Stomach (tissue), 9 donors: ENCODE results near the gene ILK. TPM values are rescaled to one million over a fixed set of nuclear protein-coding genes. Genes with fewer than 3 reads are reported as not detected.
A peak's percentile ranks its signal among the peaks of the same experiment; 100 is the strongest.

Experiments
- DNase-seq, 2 donors: peaks; one replicate each; pipeline versions ENCODE4 v3.0.0 to v3.0.0-alpha.2; 2013 to 2019
- H3K27ac ChIP-seq, 5 donors: fragments of 200-600 bp in 4 of 5; sonication (generic) in 4 of 5; one replicate each; pipeline ENCODE4 v1.5.1; 2013 to 2019; ENCODE audit warnings: mild to moderate bottlenecking in 1 of 5, moderate library complexity in 1 of 5
- H3K27me3 ChIP-seq, 3 donors: fragments of 200-600 bp; sonication (generic); one replicate each; pipeline ENCODE4 v1.5.1; 2017 to 2019; ENCODE audit warnings: mixed run types in 1 of 3
- H3K36me3 ChIP-seq, 4 donors: fragments of 200-600 bp; sonication (generic); 1 replicate in 3 of 4; 2 replicates in 1 of 4; pipeline ENCODE4 v1.5.1; 2016 to 2019
- H3K4me1 ChIP-seq, 4 donors: fragments of 200-600 bp; sonication (generic); one replicate each; pipeline ENCODE4 v1.5.1; 2016 to 2019
- H3K4me3 ChIP-seq, 4 donors: fragments of 200-600 bp; sonication (generic) in 3 of 4; one replicate each; pipeline ENCODE4 v1.5.1; 2016 to 2019; ENCODE audit warnings: mild to moderate bottlenecking in 1 of 4
- H3K9me3 ChIP-seq, 4 donors: fragments of 200-600 bp; sonication (generic); one replicate each; pipeline ENCODE4 v1.5.1; 2016 to 2019
- EP300 ChIP-seq: sonication (generic); formaldehyde crosslinking; IDR thresholded peaks from one replicate; pipeline ENCODE4 v1.6.1; 2017; ENCODE audit warnings: antibody characterized with exemption
- POLR2A ChIP-seq, 4 donors: fragments of 450-650 bp; IDR thresholded peaks; one replicate each; pipeline ENCODE4 v1.6.1; 2016; ENCODE audit warnings: antibody characterized with exemption in 4 of 4, control low read depth in 2 of 4, mild to moderate bottlenecking in 1 of 4, moderate library complexity in 1 of 4
- POLR2AphosphoS5 ChIP-seq, 3 donors: sonication (generic); formaldehyde crosslinking; IDR thresholded peaks; one replicate each; pipeline ENCODE4 v1.6.1; 2016; ENCODE audit warnings: antibody characterized with exemption in 3 of 3
- WGBS, 5 donors: extraction: QIAGEN DNeasy Blood & Tissue Kit in 3 of 5; methylation state at CpG; one replicate each; pipeline versions ENCODE4 v1.1.5 to v1.1.7; 2013 to 2018; 5-methylcytosine and 5-hydroxymethylcytosine counted together
- intact Hi-C: fragments of 100-400 bp; cut with DNase I; formaldehyde crosslinking; loops from one replicate; pipeline ENCODE4 v1.15.1; 2023; ENCODE audit warnings: low total_unique reads
- polyA plus RNA-seq, 3 donors: library from polyadenylated mRNA; stranded (reverse); fragments of 200-250 nt; gene quantifications; one replicate each; pipeline ENCODE4 v1.2.3, GENCODE V29; 2013
- total RNA-seq, 5 donors: library from RNA; depleted of rRNA; stranded (reverse); fragments of >200 nt; gene quantifications; one replicate each; pipeline versions ENCODE4 v1.1.0 to v1.2.3, GENCODE V29; 2014 to 2016
- TF ChIP-seq, protein P1 (sequence below), 7 experiments: fragments of 450-650 bp in 4 of 7; fragments of 200-600 bp in 3 of 7; sonication (generic) in 3 of 7; IDR thresholded peaks; one replicate each; pipeline ENCODE4 v1.5.1; 2016 to 2019; ENCODE audit warnings: antibody characterized with exemption in 7 of 7, control low read depth in 2 of 7, mild to moderate bottlenecking in 1 of 7
- donor health status: healthy with polysubstance abuse.
- donor health status: Bipolar disorder and iron deficiency.
- donor health status: healthy.

Gene ILK
- total and polyA plus RNA-seq, 8 donors, result 60.0 to 308 (median 124) TPM

DNA sequence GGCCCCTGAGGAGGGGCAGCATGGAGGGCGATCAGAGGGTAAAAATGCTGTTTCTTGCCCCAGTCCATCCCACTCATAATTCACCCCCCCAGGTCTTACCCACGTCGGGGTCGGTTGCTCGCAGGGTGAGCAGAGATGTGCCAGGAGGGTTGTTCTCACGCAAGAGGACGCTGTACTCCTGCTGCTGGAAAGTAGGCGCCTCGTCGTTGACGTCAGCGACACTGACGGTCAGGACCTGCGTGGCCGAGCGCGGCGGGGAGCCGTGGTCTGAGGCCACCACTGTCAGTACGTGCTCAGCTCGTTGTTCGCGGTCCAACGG, 26.0 kb downstream of the ILK start:
- no peak for TF ChIP-seq POLR2A (IDR thresholded peaks at IDR 0.05)
- no peak for TF ChIP-seq EP300
- TF ChIP-seq, protein P1, sequence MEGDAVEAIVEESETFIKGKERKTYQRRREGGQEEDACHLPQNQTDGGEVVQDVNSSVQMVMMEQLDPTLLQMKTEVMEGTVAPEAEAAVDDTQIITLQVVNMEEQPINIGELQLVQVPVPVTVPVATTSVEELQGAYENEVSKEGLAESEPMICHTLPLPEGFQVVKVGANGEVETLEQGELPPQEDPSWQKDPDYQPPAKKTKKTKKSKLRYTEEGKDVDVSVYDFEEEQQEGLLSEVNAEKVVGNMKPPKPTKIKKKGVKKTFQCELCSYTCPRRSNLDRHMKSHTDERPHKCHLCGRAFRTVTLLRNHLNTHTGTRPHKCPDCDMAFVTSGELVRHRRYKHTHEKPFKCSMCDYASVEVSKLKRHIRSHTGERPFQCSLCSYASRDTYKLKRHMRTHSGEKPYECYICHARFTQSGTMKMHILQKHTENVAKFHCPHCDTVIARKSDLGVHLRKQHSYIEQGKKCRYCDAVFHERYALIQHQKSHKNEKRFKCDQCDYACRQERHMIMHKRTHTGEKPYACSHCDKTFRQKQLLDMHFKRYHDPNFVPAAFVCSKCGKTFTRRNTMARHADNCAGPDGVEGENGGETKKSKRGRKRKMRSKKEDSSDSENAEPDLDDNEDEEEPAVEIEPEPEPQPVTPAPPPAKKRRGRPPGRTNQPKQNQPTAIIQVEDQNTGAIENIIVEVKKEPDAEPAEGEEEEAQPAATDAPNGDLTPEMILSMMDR (IDR thresholded peaks at IDR 0.05), result no peak
- no peak for TF ChIP-seq POLR2AphosphoS5 (IDR thresholded peaks at IDR 0.05)
- Histone ChIP-seq H3K9me3 (no peaks in the 10 kb centered on the region), H3K4me1 (peaks cover 0 to 19% (median 10%) of the 10 kb centered on the region in 4 donors), H3K4me3 (peak overlapping the region in 1 of 4 donors; percentile 53), H3K27me3 (no peaks in the 10 kb centered on the region), H3K27ac (no peak overlapping the region), H3K36me3 (peaks cover 13 to 92% (median 86%) of the 10 kb centered on the region in 4 donors)
- intact Hi-C loops, result no loop called here
- no peak for DNase-seq
- WGBS, 5 donors, result 93 to 98% (median 95%) methylated on average over 16 to 24 of the region's 24 CpGs

- TF ChIP-seq, protein P1 (IDR thresholded peaks at IDR 0.05), result no peak
- TF ChIP-seq POLR2A (IDR thresholded peaks at IDR 0.05) (no peak), EP300 (no peak), POLR2AphosphoS5 (IDR thresholded peaks at IDR 0.05) (no peak)
- intact Hi-C loops, result no loop called here
- Histone ChIP-seq H3K27ac (no peak overlapping the region), H3K9me3 (no peaks in the 10 kb centered on the region), H3K36me3 (peaks cover 12 to 87% (median 80%) of the 10 kb centered on the region in 4 donors), H3K27me3 (no peaks in the 10 kb centered on the region), H3K4me1 (peaks cover 3 to 19% (median 14%) of the 10 kb centered on the region in 4 donors), H3K4me3 (peak overlapping the region; percentile 32 to 53 (median 38))
- WGBS, 5 donors, result 23 to 68% (median 40%) methylated on average over 80 to 102 of the region's 102 CpGs
- DNase-seq, result peak; percentile 62 to 78
Measured at GRCh38 chr11:6629892-6630631, 26.5 kb downstream of the ILK start.

- Histone ChIP-seq H3K36me3 (peaks cover 9 to 80% (median 73%) of the 10 kb centered on the region in 4 donors), H3K9me3 (no peaks in the 10 kb centered on the region), H3K27me3 (no peaks in the 10 kb centered on the region), H3K27ac (no peak overlapping the region), H3K4me1 (peaks cover 10 to 24% (median 21%) of the 10 kb centered on the region in 4 donors), H3K4me3 (peak overlapping the region; percentile 32 to 53 (median 38))
- TF ChIP-seq EP300 (no peak), POLR2A (IDR thresholded peaks at IDR 0.05) (no peak), POLR2AphosphoS5 (IDR thresholded peaks at IDR 0.05) (no peak)
- TF ChIP-seq, protein P1 (IDR thresholded peaks at IDR 0.05), result no peak
- intact Hi-C loops, result no loop called here
- WGBS, 5 donors, result 28 to 46% (median 43%) methylated on average over 18 to 28 of the region's 28 CpGs; no CpG with 5 or more reads in 1 of the 5 donors
- DNase-seq, result no peak
Measured at GRCh38 chr11:6630632-6631291, 27.2 kb downstream of the ILK start.

- peaks cover 4 to 73% (median 67%) of the 10 kb centered on the region in 4 donors for H3K36me3 ChIP-seq
- no peak for DNase-seq
- intact Hi-C loops, result no loop called here
- no peak for TF ChIP-seq EP300
- no peak for TF ChIP-seq POLR2AphosphoS5 (IDR thresholded peaks at IDR 0.05)
- no peak for TF ChIP-seq POLR2A (IDR thresholded peaks at IDR 0.05)
- TF ChIP-seq, protein P1 (IDR thresholded peaks at IDR 0.05), result no peak
- no peak overlapping the region for H3K27ac ChIP-seq
- no peaks in the 10 kb centered on the region for H3K27me3 ChIP-seq
- H3K9me3 ChIP-seq, result no peaks in the 10 kb centered on the region
- peaks cover 17 to 29% (median 28%) of the 10 kb centered on the region in 4 donors for H3K4me1 ChIP-seq
- no peak overlapping the region for H3K4me3 ChIP-seq
- WGBS, 5 donors, result 87 to 100% (median 91%) methylated on average over 11 of the region's 11 CpGs
Measured at GRCh38 chr11:6631361-6631890, 27.9 kb downstream of the ILK start.
